Esophagus squamous epithelium (tissue), 4 donors: Measurements from ENCODE around the gene KMT2C.

Experiments used
- POLR2A ChIP-seq, 4 donors: fragments of 450-650 bp; IDR thresholded peaks; one replicate each; pipeline ENCODE4 v1.6.1; 2017; ENCODE audit warnings: antibody characterized with exemption in 4 of 4, mild to moderate bottlenecking in 4 of 4, moderate library complexity in 3 of 4
- TF ChIP-seq, protein P1 (sequence below), 6 experiments: fragments of 450-650 bp in 4 of 6; fragments of 200-600 bp in 2 of 6; sonication (generic) in 2 of 6; IDR thresholded peaks; one replicate each; pipeline ENCODE4 v1.5.1; 2016 to 2019; ENCODE audit warnings: antibody characterized with exemption in 6 of 6, mild to moderate bottlenecking in 4 of 6, moderate library complexity in 4 of 6

DNA sequence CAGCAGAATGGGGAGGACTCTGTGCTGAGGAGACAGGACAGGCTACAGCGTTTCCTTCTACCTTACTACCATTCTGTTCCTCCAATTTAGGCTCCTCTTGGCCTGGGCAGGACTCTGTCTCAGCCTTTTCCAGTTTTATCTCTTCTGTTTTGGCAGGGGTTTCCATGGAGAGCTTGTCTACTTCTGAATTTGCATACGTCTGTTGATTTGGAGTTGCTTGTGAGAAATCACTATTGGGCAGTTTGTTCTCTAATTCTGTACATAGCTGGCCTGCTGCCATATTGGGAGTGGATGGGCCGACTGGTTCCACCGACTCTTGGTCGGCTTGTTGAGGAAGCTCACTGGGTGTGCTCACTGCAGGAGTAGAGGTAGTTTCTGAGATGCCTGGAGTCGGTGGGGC lies 273.5 kb downstream of the KMT2C start:
- TF ChIP-seq, protein P1, sequence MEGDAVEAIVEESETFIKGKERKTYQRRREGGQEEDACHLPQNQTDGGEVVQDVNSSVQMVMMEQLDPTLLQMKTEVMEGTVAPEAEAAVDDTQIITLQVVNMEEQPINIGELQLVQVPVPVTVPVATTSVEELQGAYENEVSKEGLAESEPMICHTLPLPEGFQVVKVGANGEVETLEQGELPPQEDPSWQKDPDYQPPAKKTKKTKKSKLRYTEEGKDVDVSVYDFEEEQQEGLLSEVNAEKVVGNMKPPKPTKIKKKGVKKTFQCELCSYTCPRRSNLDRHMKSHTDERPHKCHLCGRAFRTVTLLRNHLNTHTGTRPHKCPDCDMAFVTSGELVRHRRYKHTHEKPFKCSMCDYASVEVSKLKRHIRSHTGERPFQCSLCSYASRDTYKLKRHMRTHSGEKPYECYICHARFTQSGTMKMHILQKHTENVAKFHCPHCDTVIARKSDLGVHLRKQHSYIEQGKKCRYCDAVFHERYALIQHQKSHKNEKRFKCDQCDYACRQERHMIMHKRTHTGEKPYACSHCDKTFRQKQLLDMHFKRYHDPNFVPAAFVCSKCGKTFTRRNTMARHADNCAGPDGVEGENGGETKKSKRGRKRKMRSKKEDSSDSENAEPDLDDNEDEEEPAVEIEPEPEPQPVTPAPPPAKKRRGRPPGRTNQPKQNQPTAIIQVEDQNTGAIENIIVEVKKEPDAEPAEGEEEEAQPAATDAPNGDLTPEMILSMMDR (IDR thresholded peaks at IDR 0.05): no peak
- no peak for TF ChIP-seq POLR2A (IDR thresholded peaks at IDR 0.05)
